Osteoblast (primary cell): ENCODE measurements around the gene DUS2. TPM values are rescaled to one million over a fixed set of nuclear protein-coding genes. Genes with fewer than 3 reads are reported as not detected.

ENCODE experiments used
- DNase-seq: peaks from one replicate; pipeline ENCODE4 v3.0.0; 2011; ENCODE audit warnings: low spot score, mixed read lengths; ENCODE audit not compliant: insufficient read length; ENCODE audit errors: missing footprints
- H2AFZ ChIP-seq: 2 replicates; pipeline ENCODE4 v1.6.0; 2011; ENCODE audit warnings: mild to moderate bottlenecking, low read length
- H3K27ac ChIP-seq: 2 replicates; pipeline ENCODE4 v1.5.1; 2011; ENCODE audit warnings: mild to moderate bottlenecking, low read depth, low read length, moderate library complexity
- H3K27me3 ChIP-seq: 2 replicates; pipeline ENCODE4 v1.6.0; 2012; ENCODE audit warnings: mild to moderate bottlenecking, control low read depth, inconsistent platforms, low read length, moderate library complexity; ENCODE audit not compliant: insufficient read depth
- H3K36me3 ChIP-seq: 2 replicates; pipeline ENCODE4 v1.5.1; 2011; ENCODE audit warnings: mild to moderate bottlenecking, low read length, control low read depth, moderate library complexity; ENCODE audit not compliant: insufficient read depth
- H3K4me1 ChIP-seq: 2 replicates; pipeline ENCODE4 v1.5.1; 2011; ENCODE audit warnings: mild to moderate bottlenecking, low read length, control low read depth, moderate library complexity; ENCODE audit not compliant: insufficient read depth
- H3K4me2 ChIP-seq: 2 replicates; pipeline ENCODE4 v1.6.0; 2011; ENCODE audit warnings: mild to moderate bottlenecking, low read length; ENCODE audit not compliant: insufficient read depth
- H3K4me3 ChIP-seq: fragments of 200-600 bp; sonication (generic); 3 replicates; pipeline ENCODE4 v1.5.1; 2012; ENCODE audit warnings: mild to moderate bottlenecking, low read length, inconsistent platforms; ENCODE audit not compliant: insufficient read depth
- H3K79me2 ChIP-seq: 2 replicates; pipeline ENCODE4 v1.6.0; 2012; ENCODE audit warnings: mild to moderate bottlenecking, low read length, control low read depth, inconsistent platforms; ENCODE audit not compliant: insufficient read depth
- H3K9me3 ChIP-seq: 2 replicates; pipeline ENCODE4 v1.5.1; 2011; ENCODE audit warnings: low read depth, low read length, control low read depth
- H4K20me1 ChIP-seq: 2 replicates; pipeline ENCODE4 v1.6.0; 2012; ENCODE audit warnings: mild to moderate bottlenecking, low read length, control low read depth; ENCODE audit not compliant: insufficient read depth
- total RNA-seq: library from RNA; depleted of rRNA; stranded (reverse); fragments of >200 nt; gene quantifications from 2 replicates; pipeline ENCODE4 v1.2.3, GENCODE V29; 2012
- TF ChIP-seq, protein P1 (sequence below): IDR thresholded peaks from 2 replicates; pipeline ENCODE4 v1.5.1; 2011; ENCODE audit warnings: mild to moderate bottlenecking, low read depth, low read length, moderate library complexity; ENCODE audit errors: extremely low read depth

The DUS2 gene
- total RNA-seq, 1 donor, result 8.7 TPM

GRCh38 chr16:68062910-68063393 is 39.9 kb downstream of the DUS2 start:
- Histone ChIP-seq H3K36me3 (peaks cover 18% of the 10 kb centered on the region), H3K79me2 (no peaks in the 10 kb centered on the region), H3K4me2 (no peak overlapping the region), H3K4me1 (peaks cover 31% of the 10 kb centered on the region), H3K9me3 (no peaks in the 10 kb centered on the region), H3K4me3 (no peak overlapping the region), H4K20me1 (peaks cover 3% of the 10 kb centered on the region), H3K27ac (peak overlapping the region; percentile 39), H3K27me3 (no peaks in the 10 kb centered on the region), H2AFZ (no peak overlapping the region)
- DNase-seq, result no peak
- TF ChIP-seq, protein P1, sequence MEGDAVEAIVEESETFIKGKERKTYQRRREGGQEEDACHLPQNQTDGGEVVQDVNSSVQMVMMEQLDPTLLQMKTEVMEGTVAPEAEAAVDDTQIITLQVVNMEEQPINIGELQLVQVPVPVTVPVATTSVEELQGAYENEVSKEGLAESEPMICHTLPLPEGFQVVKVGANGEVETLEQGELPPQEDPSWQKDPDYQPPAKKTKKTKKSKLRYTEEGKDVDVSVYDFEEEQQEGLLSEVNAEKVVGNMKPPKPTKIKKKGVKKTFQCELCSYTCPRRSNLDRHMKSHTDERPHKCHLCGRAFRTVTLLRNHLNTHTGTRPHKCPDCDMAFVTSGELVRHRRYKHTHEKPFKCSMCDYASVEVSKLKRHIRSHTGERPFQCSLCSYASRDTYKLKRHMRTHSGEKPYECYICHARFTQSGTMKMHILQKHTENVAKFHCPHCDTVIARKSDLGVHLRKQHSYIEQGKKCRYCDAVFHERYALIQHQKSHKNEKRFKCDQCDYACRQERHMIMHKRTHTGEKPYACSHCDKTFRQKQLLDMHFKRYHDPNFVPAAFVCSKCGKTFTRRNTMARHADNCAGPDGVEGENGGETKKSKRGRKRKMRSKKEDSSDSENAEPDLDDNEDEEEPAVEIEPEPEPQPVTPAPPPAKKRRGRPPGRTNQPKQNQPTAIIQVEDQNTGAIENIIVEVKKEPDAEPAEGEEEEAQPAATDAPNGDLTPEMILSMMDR, result no peak

- TF ChIP-seq, protein P1, result peak; percentile 89
- peak overlapping the region; percentile 55 for H3K4me2 ChIP-seq
- no peak overlapping the region for H3K4me3 ChIP-seq
- H4K20me1 ChIP-seq, result peaks cover 3% of the 10 kb centered on the region
- peak; percentile 84 for DNase-seq
- H3K9me3 ChIP-seq, result no peaks in the 10 kb centered on the region
- H2AFZ ChIP-seq, result no peak overlapping the region
- H3K27ac ChIP-seq, result peak overlapping the region; percentile 78
- peaks cover 21% of the 10 kb centered on the region for H3K36me3 ChIP-seq
- H3K27me3 ChIP-seq, result no peaks in the 10 kb centered on the region
- H3K4me1 ChIP-seq, result peaks cover 31% of the 10 kb centered on the region
- no peaks in the 10 kb centered on the region for H3K79me2 ChIP-seq
These were observed 41.8 kb downstream of the DUS2 start for GRCh38 chr16:68064791-68065365.

GRCh38 chr16:68065716-68066305 is 42.7 kb downstream of the DUS2 start:
- Histone ChIP-seq H2AFZ (no peak overlapping the region), H3K4me1 (peaks cover 31% of the 10 kb centered on the region), H3K4me3 (no peak overlapping the region), H3K79me2 (no peaks in the 10 kb centered on the region), H4K20me1 (peaks cover 3% of the 10 kb centered on the region), H3K36me3 (peaks cover 26% of the 10 kb centered on the region), H3K4me2 (peak overlapping the region; percentile 55), H3K9me3 (no peaks in the 10 kb centered on the region), H3K27me3 (no peaks in the 10 kb centered on the region), H3K27ac (peak overlapping the region; percentile 78)
- TF ChIP-seq, protein P1, result no peak
- DNase-seq, result peak; percentile 89

DNA sequence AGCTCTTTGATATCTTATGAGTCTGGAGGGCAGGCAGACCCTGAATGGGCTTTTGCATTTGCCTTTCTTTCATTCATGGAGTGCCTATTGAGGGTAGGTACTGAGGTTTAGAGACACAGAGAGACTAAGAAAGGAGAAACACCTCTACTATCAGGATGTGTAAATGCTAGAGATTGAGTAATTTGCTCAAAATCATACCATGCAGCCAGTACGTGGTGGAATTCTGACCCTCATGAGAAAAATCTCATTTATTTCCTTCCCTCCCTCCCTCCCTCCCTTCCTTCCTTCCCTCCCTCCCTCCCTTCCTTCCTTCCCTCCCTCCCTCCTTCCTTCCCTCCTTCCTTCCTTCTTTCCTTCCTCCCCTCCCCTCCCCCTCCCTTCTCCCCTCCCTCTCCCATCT is 43.7 kb downstream of the DUS2 start:
- no peak overlapping the region for H3K4me3 ChIP-seq
- H3K36me3 ChIP-seq, result peaks cover 28% of the 10 kb centered on the region
- H3K4me2 ChIP-seq, result no peak overlapping the region
- H3K27me3 ChIP-seq, result no peaks in the 10 kb centered on the region
- peaks cover 3% of the 10 kb centered on the region for H4K20me1 ChIP-seq
- no peaks in the 10 kb centered on the region for H3K9me3 ChIP-seq
- no peak overlapping the region for H2AFZ ChIP-seq
- DNase-seq, result no peak
- no peaks in the 10 kb centered on the region for H3K79me2 ChIP-seq
- TF ChIP-seq, protein P1, result no peak
- H3K4me1 ChIP-seq, result peaks cover 32% of the 10 kb centered on the region
- no peak overlapping the region for H3K27ac ChIP-seq
